Measurements from ENCODE around the gene SCARB1. TPM values are rescaled to one million over a fixed set of nuclear protein-coding genes. Genes with fewer than 3 reads are reported as not detected.
"Not testable (repeated sequence)": the region's sequence is repeated elsewhere in the genome, so short reads cannot be mapped to it uniquely, and the experiment has no call there.

Gene SCARB1
- total and polyA plus RNA-seq, 2 experiments from 2014 or later = 2.2 to 5.2 TPM

DNA sequence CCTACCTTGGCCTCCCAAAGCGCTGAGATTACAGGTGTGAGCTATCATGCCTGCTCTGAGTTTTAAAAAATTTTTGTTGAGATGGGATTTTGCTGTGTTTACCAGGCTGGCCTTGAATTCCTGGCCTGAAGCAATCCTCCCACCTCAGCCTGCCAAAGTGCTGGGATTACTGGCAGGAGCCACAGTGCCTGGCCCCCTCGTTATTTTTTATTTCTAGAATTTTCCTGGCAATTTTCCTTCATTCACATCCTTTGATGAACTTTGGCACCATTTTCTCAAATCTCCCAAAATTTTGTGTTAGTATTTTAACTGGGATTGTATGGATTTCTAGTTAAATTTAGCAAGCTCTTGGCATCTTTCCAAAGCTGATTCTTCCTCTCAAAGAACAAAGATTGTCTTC lies 24.6 kb upstream of the SCARB1 start:
- TF ChIP-seq EZH2 (IDR thresholded peaks at IDR 0.05; ENCODE audit: insufficient read depth, poor library complexity, severe bottlenecking) (no peak), EZH2phosphoT487 (IDR thresholded peaks at IDR 0.05; ENCODE audit: insufficient read depth, low read depth) (no peak)
- Histone ChIP-seq H3K36me3 (ENCODE audit: low read depth) (no peaks in the 10 kb centered on the region), H3K27ac (no peak overlapping the region), H3K9me3 (ENCODE audit: low read depth) (no peaks in the 10 kb centered on the region), H3K79me2 (ENCODE audit: insufficient read depth) (no peaks in the 10 kb centered on the region), H3K4me1 (ENCODE audit: insufficient read depth) (no peaks in the 10 kb centered on the region), H4K20me1 (ENCODE audit: insufficient read depth) (no peaks in the 10 kb centered on the region), H3K9me2 (ENCODE audit: insufficient read depth) (no peaks in the 10 kb centered on the region), H3K9ac (no peak overlapping the region), H3K4me3 (no peak overlapping the region), H2AFZ (no peak overlapping the region), H3K4me2 (ENCODE audit: unreplicated experiment) (no peak overlapping the region), H3F3A (ENCODE audit: insufficient read depth) (no peaks in the 10 kb centered on the region), H3K27me3 (replicated peaks; ENCODE audit: insufficient read depth) (no peaks in the 10 kb centered on the region)
- in situ Hi-C loops (cut with MboI) = no loop called here
- 30 to 43% methylated on average over 2 of the region's 2 CpGs for WGBS, 2 experiments (ENCODE audit: low coverage in 1 of 2, low lambda C conversion rate in 2 of 2, missing lambda C conversion rate in 2 of 2)
- no peak for DNase-seq

DNA sequence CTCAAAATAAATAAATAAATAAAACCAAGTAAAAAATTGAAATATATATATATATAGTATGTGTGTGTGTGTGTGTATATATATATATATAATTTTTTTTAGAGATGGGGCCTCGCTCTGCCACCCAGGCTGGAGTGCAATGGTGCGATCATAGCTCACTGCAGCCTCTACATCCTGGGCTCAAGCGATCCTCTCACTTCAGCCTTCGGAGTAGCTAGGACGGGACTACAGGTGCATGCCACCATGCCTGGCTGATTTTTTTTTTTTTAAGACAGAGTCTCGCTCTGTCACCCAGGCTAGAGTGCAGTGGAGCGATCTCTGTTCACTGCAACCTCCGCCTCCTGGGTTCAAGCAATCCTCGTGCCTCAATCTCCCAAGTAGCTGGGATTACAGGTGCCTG lies 24.1 kb upstream of the SCARB1 start:
- in situ Hi-C loops (cut with MboI); H3F3A ChIP-seq (ENCODE audit: insufficient read depth); DNase-seq; H3K4me2 ChIP-seq (ENCODE audit: unreplicated experiment); H4K20me1 ChIP-seq (ENCODE audit: insufficient read depth); H3K4me1 ChIP-seq (ENCODE audit: insufficient read depth); H3K36me3 ChIP-seq (ENCODE audit: low read depth); H3K9me3 ChIP-seq (ENCODE audit: low read depth); H3K27ac ChIP-seq; H3K79me2 ChIP-seq (ENCODE audit: insufficient read depth); H3K9me2 ChIP-seq (ENCODE audit: insufficient read depth); H2AFZ ChIP-seq; H3K9ac ChIP-seq; H3K27me3 ChIP-seq (replicated peaks; ENCODE audit: insufficient read depth); H3K4me3 ChIP-seq: not testable (repeated sequence)
- 94 to 97% methylated on average over 9 of the region's 9 CpGs for WGBS, 2 experiments (ENCODE audit: low coverage in 1 of 2, low lambda C conversion rate in 2 of 2, missing lambda C conversion rate in 2 of 2)

DNA sequence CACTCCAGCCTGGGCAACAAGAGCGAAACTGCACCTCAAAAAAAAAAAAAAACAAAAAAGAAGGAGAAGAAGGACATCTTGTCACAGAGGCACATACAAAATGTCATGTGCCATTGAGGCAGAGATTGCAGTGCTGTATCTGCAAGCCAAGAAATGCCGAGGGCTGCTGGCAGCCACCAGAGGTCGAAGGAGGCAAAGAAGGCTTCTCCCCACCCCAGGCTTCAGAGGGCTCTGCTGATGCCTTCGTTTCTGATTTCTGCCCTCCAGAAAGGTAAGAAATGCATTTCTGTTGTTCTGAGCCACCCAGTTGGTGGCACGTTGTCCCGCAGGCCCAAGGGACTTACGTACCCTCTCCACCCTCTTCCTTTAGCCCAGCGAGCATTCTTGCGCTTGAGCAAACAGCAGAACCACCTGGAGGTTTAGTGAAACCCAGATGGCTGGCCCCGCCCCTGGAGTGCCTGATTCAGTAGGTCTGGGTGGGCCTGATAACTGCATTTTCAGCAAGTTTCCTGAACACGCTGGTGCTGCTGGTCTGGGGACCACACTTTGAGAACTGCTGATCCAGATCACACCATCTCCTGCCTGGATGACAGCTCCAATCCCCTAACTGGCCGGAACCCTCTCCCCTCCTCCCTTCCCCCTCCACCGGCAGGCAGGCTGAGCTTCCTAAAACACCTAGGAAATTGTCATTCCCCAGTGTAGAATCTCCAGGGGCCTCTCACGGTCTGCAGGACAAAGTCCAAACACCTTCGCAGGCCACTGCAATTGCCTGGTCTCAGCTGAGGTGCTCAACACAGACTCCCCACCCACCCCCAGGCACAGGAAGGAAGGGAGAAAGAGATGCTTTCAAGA lies 21.1 kb upstream of the SCARB1 start:
- Histone ChIP-seq H3K79me2 (ENCODE audit: insufficient read depth) (no peaks in the 10 kb centered on the region), H3K9me3 (ENCODE audit: low read depth) (no peaks in the 10 kb centered on the region), H3K27ac (no peak overlapping the region), H3F3A (ENCODE audit: insufficient read depth) (no peaks in the 10 kb centered on the region), H3K36me3 (ENCODE audit: low read depth) (no peaks in the 10 kb centered on the region), H2AFZ (no peak overlapping the region), H3K4me3 (no peak overlapping the region), H3K9me2 (ENCODE audit: insufficient read depth) (no peaks in the 10 kb centered on the region), H3K27me3 (replicated peaks; ENCODE audit: insufficient read depth) (no peaks in the 10 kb centered on the region), H3K4me1 (ENCODE audit: insufficient read depth) (no peaks in the 10 kb centered on the region), H3K9ac (no peak overlapping the region), H3K4me2 (ENCODE audit: unreplicated experiment) (no peak overlapping the region), H4K20me1 (ENCODE audit: insufficient read depth) (no peaks in the 10 kb centered on the region)
- WGBS, 2 experiments (ENCODE audit: low coverage in 1 of 2, low lambda C conversion rate in 2 of 2, missing lambda C conversion rate in 2 of 2) = 68 to 69% methylated on average over 14 to 15 of the region's 15 CpGs
- DNase-seq = no peak
- TF ChIP-seq EZH2 (IDR thresholded peaks at IDR 0.05; ENCODE audit: insufficient read depth, poor library complexity, severe bottlenecking) (no peak), EZH2phosphoT487 (IDR thresholded peaks at IDR 0.05; ENCODE audit: insufficient read depth, low read depth) (no peak)
- in situ Hi-C loops (cut with MboI) = no loop called here

DNA sequence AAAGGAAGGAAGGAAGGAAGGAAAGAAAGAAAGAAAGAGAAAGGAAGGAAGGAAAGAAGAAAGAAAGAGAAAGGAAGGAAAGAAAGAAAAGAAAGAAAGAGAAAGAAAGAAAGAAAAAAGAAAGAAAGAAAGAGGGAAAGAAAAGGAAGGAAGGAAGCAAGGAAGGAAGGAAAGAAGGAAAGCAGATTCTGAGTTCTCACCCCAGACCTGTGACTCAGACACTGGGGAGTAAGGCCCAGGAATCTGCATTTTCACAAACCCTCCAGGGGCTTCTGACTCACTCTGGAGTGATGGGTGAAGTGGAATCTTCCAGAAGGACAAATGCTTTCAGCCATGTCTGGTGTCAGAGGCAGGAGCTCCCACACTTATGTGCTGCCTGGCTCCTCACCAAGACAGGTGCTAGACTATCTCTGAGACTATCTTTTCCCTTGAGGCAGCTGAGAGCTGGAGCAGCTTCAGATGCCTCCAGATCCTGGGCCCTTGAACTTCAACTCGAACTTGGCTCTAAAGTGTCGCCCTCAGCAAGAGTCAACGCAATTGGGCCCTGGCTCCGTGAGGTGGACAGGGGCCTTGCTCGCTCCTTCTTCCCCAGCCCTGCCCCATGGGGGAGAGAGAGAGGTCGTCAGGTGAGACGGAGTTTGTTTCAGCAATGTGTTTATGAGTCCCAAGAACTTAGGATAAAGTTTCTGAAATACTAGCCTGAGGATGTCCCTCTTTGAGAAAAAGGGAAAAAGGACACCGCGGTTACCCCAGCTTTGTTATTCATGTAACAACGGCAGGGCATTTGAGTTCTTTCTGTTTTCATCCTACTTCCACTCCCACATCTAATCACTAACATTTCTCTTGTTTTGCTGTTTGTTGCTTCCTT lies 19.8 kb upstream of the SCARB1 start:
- Histone ChIP-seq H3K4me1 (ENCODE audit: insufficient read depth) (no peaks in the 10 kb centered on the region), H3K36me3 (ENCODE audit: low read depth) (no peaks in the 10 kb centered on the region), H2AFZ (no peak overlapping the region), H3K4me3 (no peak overlapping the region), H3K4me2 (ENCODE audit: unreplicated experiment) (no peak overlapping the region), H3K9me2 (ENCODE audit: insufficient read depth) (no peaks in the 10 kb centered on the region), H3K9ac (no peak overlapping the region), H3K79me2 (ENCODE audit: insufficient read depth) (no peaks in the 10 kb centered on the region), H3K27me3 (replicated peaks; ENCODE audit: insufficient read depth) (no peaks in the 10 kb centered on the region), H3K9me3 (ENCODE audit: low read depth) (no peaks in the 10 kb centered on the region), H3K27ac (no peak overlapping the region), H3F3A (ENCODE audit: insufficient read depth) (no peaks in the 10 kb centered on the region), H4K20me1 (ENCODE audit: insufficient read depth) (no peaks in the 10 kb centered on the region)
- in situ Hi-C loops (cut with MboI) = no loop called here
- 93 to 96% methylated on average over 10 of the region's 10 CpGs for WGBS, 2 experiments (ENCODE audit: low coverage in 1 of 2, low lambda C conversion rate in 2 of 2, missing lambda C conversion rate in 2 of 2)
- peak; percentile 12 for DNase-seq
- TF ChIP-seq EZH2 (IDR thresholded peaks at IDR 0.05; ENCODE audit: insufficient read depth, poor library complexity, severe bottlenecking) (no peak), EZH2phosphoT487 (IDR thresholded peaks at IDR 0.05; ENCODE audit: insufficient read depth, low read depth) (no peak)
